ENCODE measurements around the gene PLA2G4A.

DNA sequence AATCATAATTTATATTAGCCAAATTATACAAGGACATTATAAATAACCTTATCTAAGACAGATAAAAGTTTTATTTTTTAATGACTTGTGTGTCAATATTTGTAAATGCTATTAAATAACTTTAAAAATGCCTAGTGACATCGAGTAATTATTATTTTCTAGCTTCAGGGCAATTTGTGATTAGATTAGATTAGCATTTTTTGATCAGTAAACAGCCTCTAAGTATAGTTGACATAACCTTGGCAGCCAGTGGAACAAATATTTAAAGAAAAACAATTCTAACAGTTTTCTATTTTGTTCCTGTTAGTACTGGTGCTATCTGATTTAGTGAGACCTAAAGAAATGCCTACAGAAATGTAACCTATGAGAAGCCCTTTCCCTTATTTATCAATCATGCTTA, 169.1 kb downstream of the PLA2G4A start:
- no peak for TF ChIP-seq EZH2 (IDR thresholded peaks at IDR 0.05; ENCODE audit: low read length, missing control alignments)
- TF ChIP-seq, protein P1, sequence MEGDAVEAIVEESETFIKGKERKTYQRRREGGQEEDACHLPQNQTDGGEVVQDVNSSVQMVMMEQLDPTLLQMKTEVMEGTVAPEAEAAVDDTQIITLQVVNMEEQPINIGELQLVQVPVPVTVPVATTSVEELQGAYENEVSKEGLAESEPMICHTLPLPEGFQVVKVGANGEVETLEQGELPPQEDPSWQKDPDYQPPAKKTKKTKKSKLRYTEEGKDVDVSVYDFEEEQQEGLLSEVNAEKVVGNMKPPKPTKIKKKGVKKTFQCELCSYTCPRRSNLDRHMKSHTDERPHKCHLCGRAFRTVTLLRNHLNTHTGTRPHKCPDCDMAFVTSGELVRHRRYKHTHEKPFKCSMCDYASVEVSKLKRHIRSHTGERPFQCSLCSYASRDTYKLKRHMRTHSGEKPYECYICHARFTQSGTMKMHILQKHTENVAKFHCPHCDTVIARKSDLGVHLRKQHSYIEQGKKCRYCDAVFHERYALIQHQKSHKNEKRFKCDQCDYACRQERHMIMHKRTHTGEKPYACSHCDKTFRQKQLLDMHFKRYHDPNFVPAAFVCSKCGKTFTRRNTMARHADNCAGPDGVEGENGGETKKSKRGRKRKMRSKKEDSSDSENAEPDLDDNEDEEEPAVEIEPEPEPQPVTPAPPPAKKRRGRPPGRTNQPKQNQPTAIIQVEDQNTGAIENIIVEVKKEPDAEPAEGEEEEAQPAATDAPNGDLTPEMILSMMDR (conservative IDR thresholded peaks at IDR 0.05 in 1 of 2, IDR thresholded peaks at IDR 0.05 in 1 of 2; ENCODE audit: low read depth in 1 of 2, low read length in 2 of 2): no peak

All from fibroblast of lung (primary cell).